KMS-11 (cell line): ENCODE data around the gene TMEM62.
"Not testable (repeated sequence)": the region's sequence is repeated elsewhere in the genome, so short reads cannot be mapped to it uniquely, and the experiment has no call there.

Experiments
- H2AFZ ChIP-seq: fragments of 200-600 bp; sonication (generic); 2 replicates; pipeline ENCODE4 v1.6.1; 2016; ENCODE audit warnings: antibody characterized with exemption, mixed run types, low read depth
- H3K27ac ChIP-seq: fragments of 200-600 bp; sonication (generic); 2 replicates; pipeline ENCODE4 v1.6.1; 2016; ENCODE audit warnings: mild to moderate bottlenecking, mixed run types
- H3K27me3 ChIP-seq: fragments of 200-600 bp; sonication (generic); 2 replicates; pipeline ENCODE4 v1.6.1; 2017; ENCODE audit warnings: mild to moderate bottlenecking, low read depth, mixed run types, moderate library complexity; ENCODE audit not compliant: insufficient read depth
- H3K36me3 ChIP-seq: fragments of 200-600 bp; sonication (generic); 2 replicates; pipeline ENCODE4 v1.6.1; 2017; ENCODE audit warnings: mild to moderate bottlenecking, mixed run types; ENCODE audit not compliant: insufficient read depth
- H3K4me1 ChIP-seq: fragments of 200-600 bp; sonication (generic); 2 replicates; pipeline ENCODE4 v1.6.1; 2016; ENCODE audit warnings: mild to moderate bottlenecking, low read depth, mixed run types; ENCODE audit not compliant: poor library complexity, severe bottlenecking
- H3K4me2 ChIP-seq: fragments of 200-600 bp; sonication (generic); 2 replicates; pipeline ENCODE4 v1.7.0; 2016; ENCODE audit warnings: mild to moderate bottlenecking, mixed run types
- H3K4me3 ChIP-seq: fragments of 200-600 bp; sonication (generic); IDR thresholded peaks from 2 replicates; pipeline ENCODE4 v1.6.1; 2017; ENCODE audit warnings: low read depth, low read length, mixed read lengths; ENCODE audit not compliant: insufficient read depth
- H3K79me2 ChIP-seq: fragments of 200-600 bp; sonication (generic); 2 replicates; pipeline ENCODE4 v1.6.1; 2016; ENCODE audit warnings: low read depth, mixed run types; ENCODE audit not compliant: insufficient read depth
- H3K9ac ChIP-seq: fragments of 200-600 bp; sonication (generic); 2 replicates; pipeline ENCODE4 v1.6.1; 2016; ENCODE audit warnings: mild to moderate bottlenecking, mixed run types
- H4K20me1 ChIP-seq: fragments of 200-600 bp; sonication (generic); 2 replicates; pipeline ENCODE4 v1.6.1; 2016; ENCODE audit warnings: mild to moderate bottlenecking, mixed run types; ENCODE audit not compliant: insufficient read depth
- CTCF ChIP-seq: fragments of 200-600 bp; sonication (generic); conservative IDR thresholded peaks from 2 replicates; pipeline ENCODE4 v1.6.1; 2017; ENCODE audit warnings: low read depth, mild to moderate bottlenecking, antibody characterized with exemption, low read length, moderate library complexity, mixed read lengths

Gene TMEM62

DNA sequence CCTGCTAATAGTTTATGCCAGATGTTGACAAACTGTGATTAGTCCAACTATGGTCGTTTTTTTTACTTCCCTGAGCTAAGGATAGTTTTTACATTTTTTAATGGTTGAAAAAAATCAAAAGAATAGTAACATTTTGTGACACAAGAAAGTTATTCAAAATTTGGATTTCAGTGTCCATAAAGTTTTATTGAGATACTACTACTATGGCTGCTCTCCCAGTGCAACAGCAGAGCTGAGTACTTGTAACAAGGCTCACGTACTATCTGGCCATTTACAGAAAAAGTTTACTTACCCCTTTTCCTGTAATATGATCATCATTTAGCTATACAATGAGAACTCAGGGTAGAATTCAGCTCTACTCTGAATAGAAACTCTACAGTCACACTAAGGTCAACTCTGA lies 11.5 kb upstream of the TMEM62 start:
- Histone ChIP-seq H3K9ac (no peak overlapping the region), H2AFZ (no peak overlapping the region), H3K36me3 (no peaks in the 10 kb centered on the region), H3K4me2 (no peak overlapping the region), H3K27me3 (no peaks in the 10 kb centered on the region), H3K27ac (no peak overlapping the region), H3K4me1 (peaks cover 7% of the 10 kb centered on the region), H4K20me1 (no peaks in the 10 kb centered on the region), H3K4me3 (no peak overlapping the region), H3K79me2 (no peaks in the 10 kb centered on the region)
- no peak for TF ChIP-seq CTCF

GRCh38 chr15:43125100-43125661 lies 8.2 kb upstream of the TMEM62 start:
- Histone ChIP-seq H3K4me1 (no peaks in the 10 kb centered on the region), H2AFZ (no peak overlapping the region), H3K27ac (no peak overlapping the region), H3K36me3 (no peaks in the 10 kb centered on the region), H3K4me3 (no peak overlapping the region), H3K9ac (no peak overlapping the region), H3K27me3 (no peaks in the 10 kb centered on the region), H3K79me2 (no peaks in the 10 kb centered on the region), H4K20me1 (no peaks in the 10 kb centered on the region), H3K4me2 (no peak overlapping the region)
- no peak for TF ChIP-seq CTCF

GRCh38 chr15:43126356-43126755 lies 7.0 kb upstream of the TMEM62 start:
- H4K20me1 ChIP-seq, result no peaks in the 10 kb centered on the region

DNA sequence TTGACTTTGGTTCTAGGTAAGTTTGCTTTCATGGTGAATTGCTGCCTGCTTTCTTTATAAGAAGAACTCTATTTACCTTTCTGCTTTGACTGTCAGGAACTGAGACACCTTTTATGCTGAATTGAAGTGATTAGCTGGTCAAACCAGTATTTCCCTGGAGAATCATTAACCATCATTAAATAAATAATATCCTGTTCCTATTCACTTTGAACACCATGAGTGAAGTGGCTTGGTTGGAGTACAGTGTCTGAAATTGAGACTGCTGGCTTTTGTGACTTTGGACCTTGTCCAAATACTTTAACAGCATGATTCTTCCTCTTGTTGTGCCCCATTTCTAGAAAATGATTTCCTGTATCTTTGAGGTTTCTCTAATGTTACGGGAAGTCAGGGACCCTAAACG lies 5.6 kb upstream of the TMEM62 start:
- H3K9ac ChIP-seq, result no peak overlapping the region
- no peaks in the 10 kb centered on the region for H4K20me1 ChIP-seq
- no peak for TF ChIP-seq CTCF
- H3K27ac ChIP-seq, result no peak overlapping the region
- peaks cover 4% of the 10 kb centered on the region for H3K4me1 ChIP-seq
- no peak overlapping the region for H3K4me2 ChIP-seq
- no peak overlapping the region for H3K4me3 ChIP-seq
- no peaks in the 10 kb centered on the region for H3K79me2 ChIP-seq
- H3K27me3 ChIP-seq, result no peaks in the 10 kb centered on the region
- H3K36me3 ChIP-seq, result no peaks in the 10 kb centered on the region
- H2AFZ ChIP-seq, result no peak overlapping the region

More at GRCh38 chr15:43126356-43126755, 7.0 kb upstream of the TMEM62 start:
- H3K79me2 ChIP-seq, result no peaks in the 10 kb centered on the region
- TF ChIP-seq CTCF, result no peak
- H3K4me3 ChIP-seq, result no peak overlapping the region
- H3K27me3 ChIP-seq, result no peaks in the 10 kb centered on the region
- no peaks in the 10 kb centered on the region for H3K4me1 ChIP-seq
- H3K4me2 ChIP-seq, result no peak overlapping the region
- no peak overlapping the region for H3K27ac ChIP-seq
- H3K9ac ChIP-seq, result no peak overlapping the region
- H2AFZ ChIP-seq, result no peak overlapping the region
- H3K36me3 ChIP-seq, result no peaks in the 10 kb centered on the region

- not testable (repeated sequence) for H3K79me2 ChIP-seq, H4K20me1 ChIP-seq, H2AFZ ChIP-seq, H3K27ac ChIP-seq, H3K4me1 ChIP-seq, H3K9ac ChIP-seq, H3K27me3 ChIP-seq, H3K4me3 ChIP-seq, H3K4me2 ChIP-seq, H3K36me3 ChIP-seq
These were observed 5.0 kb upstream of the TMEM62 start for GRCh38 chr15:43128174-43128979.
